ENCODE measurements around the gene RREB1. TPM values are rescaled to one million over a fixed set of nuclear protein-coding genes. Genes with fewer than 3 reads are reported as not detected.

The RREB1 gene
- total RNA-seq, 1 experiment from 2014 or later, result 35.8 TPM

GRCh38 chr6:7269816-7270215 lies 162.1 kb downstream of the RREB1 start:
- WGBS (ENCODE audit: extremely low coverage, insufficient read length, low lambda C conversion rate), result no CpG with 5 or more reads among the region's 5 CpGs
- H2BK12ac ChIP-seq (ENCODE audit: insufficient read length, low read depth, low read length), result no peak overlapping the region
- H3K14ac ChIP-seq (ENCODE audit: insufficient read depth, low read length), result no peak overlapping the region
- no peak overlapping the region for H3T11ph ChIP-seq (ENCODE audit: low read length)
- no peaks in the 10 kb centered on the region for H3K4me1 ChIP-seq (ENCODE audit: insufficient read depth, low read length)
- Mint-ChIP-seq H3K4me3 (no peak overlapping the region), H3K36me3 (ENCODE audit: insufficient read depth in 1 of 3, low read depth in 3 of 3) (no peaks in the 10 kb centered on the region), H3K27ac (peak overlapping the region; percentile 39 to 77 (median 50); a peak in 2 of 7 replicates), H3K9me3 (no peaks in the 10 kb centered on the region; a peak in 3 of 5 replicates), H3K4me1 (0 out of 4 replicates have a peak, but pooled peaks cover 0 to 2% of the 10 kb centered on the region in 2 experiments), H3K27me3 (ENCODE audit: low read depth) (peaks cover 2% of the 10 kb centered on the region; the same call in 1 of the 2 replicates)
- no peak overlapping the region for H2BK20ac ChIP-seq (ENCODE audit: low read depth, low read length, poor library complexity, severe bottlenecking)
- H3K79me1 ChIP-seq (ENCODE audit: insufficient read depth, low read depth, low read length, poor library complexity, severe bottlenecking), result no peaks in the 10 kb centered on the region
- no peak overlapping the region for H3K56ac ChIP-seq (ENCODE audit: insufficient read length, low read depth, low read length)
- no peak overlapping the region for H3K23ac ChIP-seq (ENCODE audit: insufficient read length, low read depth, low read length)
- H3K27me3 ChIP-seq (ENCODE audit: insufficient read depth, low read length), result no peaks in the 10 kb centered on the region
- no peaks in the 10 kb centered on the region for H3K23me2 ChIP-seq (ENCODE audit: insufficient read length, low read depth, low read length, poor library complexity, severe bottlenecking)
- no peak overlapping the region for H2AFZ ChIP-seq (ENCODE audit: low read length)
- no peaks in the 10 kb centered on the region for H3K79me2 ChIP-seq (ENCODE audit: insufficient read depth, low read length)
- H4K20me1 ChIP-seq (ENCODE audit: control insufficient read depth, insufficient read depth, insufficient read length), result no peaks in the 10 kb centered on the region
- no peak overlapping the region for H4K5ac ChIP-seq (ENCODE audit: insufficient read length, low read depth, low read length)
- DNase-seq, result no peak
- no peak overlapping the region for H3K4me2 ChIP-seq (ENCODE audit: insufficient read depth, insufficient read length, low read length)
- no peak overlapping the region for H2BK120ac ChIP-seq (ENCODE audit: low read depth, low read length, poor library complexity, severe bottlenecking)
- H3K9me3 ChIP-seq (ENCODE audit: control insufficient read depth, low read depth, low read length), result no peaks in the 10 kb centered on the region
- no peak overlapping the region for H3K9ac ChIP-seq (ENCODE audit: extremely low read depth, insufficient read length, low read length)
- H2BK15ac ChIP-seq (ENCODE audit: low read depth, low read length), result no peak overlapping the region
- no peak for TF ChIP-seq CTCF (conservative IDR thresholded peaks at IDR 0.05)
- H4K8ac ChIP-seq (replicated peaks; ENCODE audit: insufficient read length, low read depth, low read length), result no peak overlapping the region
- no peak overlapping the region for H3K27ac ChIP-seq (ENCODE audit: insufficient read length, low read depth, low read length)
- no peak overlapping the region for H2AK5ac ChIP-seq (ENCODE audit: insufficient read length, low read length)
- no peak overlapping the region for H3K18ac ChIP-seq (ENCODE audit: insufficient read length, low read depth, low read length)
- no peak overlapping the region for H4K91ac ChIP-seq (ENCODE audit: insufficient read length, low read depth, low read length)
- H2BK5ac ChIP-seq (ENCODE audit: insufficient read length, low read length), result no peak overlapping the region
- H3K4ac ChIP-seq (ENCODE audit: low read depth, low read length), result no peak overlapping the region

Measured in H9 (cell line).